ENCODE measurements around the gene STK32B. TPM values are rescaled to one million over a fixed set of nuclear protein-coding genes. Genes with fewer than 3 reads are reported as not detected.

Gene STK32B
- total and polyA plus RNA-seq, 2 donors (not counting 1 experiment from before 2014, with no cell fraction given), result 0.22 to 0.30 TPM

- H3K36me3 ChIP-seq (replicated peaks in 1 of 2; ENCODE audit: control extremely low read depth in 1 of 2, control insufficient read depth in 1 of 2, extremely low read depth in 1 of 2, insufficient read depth in 2 of 2, low read length in 1 of 2), result no peaks in the 10 kb centered on the region
- Mint-ChIP-seq H3K9me3 (ENCODE audit: insufficient read depth) (no peaks in the 10 kb centered on the region), H3K27me3 (no peaks in the 10 kb centered on the region), H3K4me1 (no peaks in the 10 kb centered on the region), H3K4me3 (no peak overlapping the region), H3K27ac (no peak overlapping the region)
- no peaks in the 10 kb centered on the region for H3K9me3 ChIP-seq (ENCODE audit: control extremely low read depth in 1 of 3, control insufficient read depth in 2 of 3, insufficient read depth in 1 of 3, low read length in 2 of 3)
- no peaks in the 10 kb centered on the region for H3K4me1 ChIP-seq (ENCODE audit: control insufficient read depth in 2 of 2, insufficient read depth in 2 of 2, low read length in 2 of 2)
- H2AFZ ChIP-seq (ENCODE audit: insufficient read depth, low read depth, low read length, poor library complexity, severe bottlenecking), result no peak overlapping the region
- TF ChIP-seq CTCF (IDR thresholded peaks at IDR 0.05) (no peak), EZH2 (IDR thresholded peaks at IDR 0.05; ENCODE audit: borderline replicate concordance, insufficient read depth, low read depth, low read length, poor library complexity, severe bottlenecking) (no peak)
- intact Hi-C loops (cut with micrococcal nuclease), result no loop called here
- no peak for DNase-seq
- no peak for ATAC-seq (ENCODE audit: low read depth)
- no peaks in the 10 kb centered on the region for H3K27me3 ChIP-seq (replicated peaks in 1 of 4; ENCODE audit: control extremely low read depth in 1 of 4, control insufficient read depth in 3 of 4, insufficient read depth in 4 of 4, low read length in 3 of 4)
- POLR2A ChIA-PET, result no interaction called here
- no peak overlapping the region for H3K27ac ChIP-seq (ENCODE audit: low read length in 2 of 2)
- H3K4me2 ChIP-seq (replicated peaks; ENCODE audit: low read depth, low read length, poor library complexity, severe bottlenecking), result no peak overlapping the region
- H3K9ac ChIP-seq (ENCODE audit: low read length), result no peak overlapping the region
- no peaks in the 10 kb centered on the region for H4K20me1 ChIP-seq (ENCODE audit: control insufficient read depth, insufficient read depth, low read length, poor library complexity, severe bottlenecking)
- H3K79me2 ChIP-seq (ENCODE audit: control insufficient read depth, insufficient read depth, low read length), result no peaks in the 10 kb centered on the region
- H3K4me3 ChIP-seq (ENCODE audit: control extremely low read depth in 1 of 5, extremely low read depth in 1 of 5, insufficient read depth in 1 of 5, low read depth in 2 of 5, low read length in 4 of 5), result no peak overlapping the region
- 100% methylated on average over 3 of the region's 8 CpGs for WGBS (ENCODE audit: insufficient coverage)
- CTCF ChIA-PET, result no interaction called here
Measured at GRCh38 chr4:5267408-5267807, 216.1 kb downstream of the STK32B start.

GRCh38 chr4:5276475-5277075 lies 225.3 kb downstream of the STK32B start:
- Histone ChIP-seq H3K36me3 (replicated peaks in 1 of 2; ENCODE audit: control extremely low read depth in 1 of 2, control insufficient read depth in 1 of 2, extremely low read depth in 1 of 2, insufficient read depth in 2 of 2, low read length in 1 of 2) (no peaks in the 10 kb centered on the region), H3K4me3 (ENCODE audit: control extremely low read depth in 1 of 5, extremely low read depth in 1 of 5, insufficient read depth in 1 of 5, low read depth in 2 of 5, low read length in 4 of 5) (no peak overlapping the region), H3K9ac (ENCODE audit: low read length) (no peak overlapping the region), H3K27me3 (replicated peaks in 1 of 4; ENCODE audit: control extremely low read depth in 1 of 4, control insufficient read depth in 3 of 4, insufficient read depth in 4 of 4, low read length in 3 of 4) (no peaks in the 10 kb centered on the region), H4K20me1 (ENCODE audit: control insufficient read depth, insufficient read depth, low read length, poor library complexity, severe bottlenecking) (no peaks in the 10 kb centered on the region), H3K4me1 (ENCODE audit: control insufficient read depth in 2 of 2, insufficient read depth in 2 of 2, low read length in 2 of 2) (no peaks in the 10 kb centered on the region), H3K4me2 (replicated peaks; ENCODE audit: low read depth, low read length, poor library complexity, severe bottlenecking) (no peak overlapping the region), H2AFZ (ENCODE audit: insufficient read depth, low read depth, low read length, poor library complexity, severe bottlenecking) (no peak overlapping the region), H3K9me3 (ENCODE audit: control extremely low read depth in 1 of 3, control insufficient read depth in 2 of 3, insufficient read depth in 1 of 3, low read length in 2 of 3) (peaks cover 0 to 6% (median 0%) of the 10 kb centered on the region in 3 donors), H3K79me2 (ENCODE audit: control insufficient read depth, insufficient read depth, low read length) (no peaks in the 10 kb centered on the region), H3K27ac (ENCODE audit: low read length in 2 of 2) (no peak overlapping the region)
- no peak for ATAC-seq (ENCODE audit: low read depth)
- Mint-ChIP-seq H3K4me3 (no peak overlapping the region), H3K27me3 (no peaks in the 10 kb centered on the region), H3K4me1 (no peaks in the 10 kb centered on the region), H3K9me3 (ENCODE audit: insufficient read depth) (no peaks in the 10 kb centered on the region), H3K27ac (no peak overlapping the region)
- DNase-seq, result no peak
- intact Hi-C loops (cut with micrococcal nuclease), result no loop called here
- 100% methylated on average over 4 of the region's 11 CpGs for WGBS (ENCODE audit: insufficient coverage)
- ChIA-PET CTCF (no interaction called here), POLR2A (no interaction called here)
- no peak for TF ChIP-seq EZH2 (IDR thresholded peaks at IDR 0.05; ENCODE audit: borderline replicate concordance, insufficient read depth, low read depth, low read length, poor library complexity, severe bottlenecking)
